Fibroblast of mammary gland (primary cell): ENCODE data around the gene IGSF21.

Experiments used
- DNase-seq: peaks from one replicate; pipeline ENCODE4 v3.0.0-alpha.2; 2010; ENCODE audit warnings: low read depth
- H3K4me3 ChIP-seq: 2 replicates; pipeline ENCODE4 v1.5.1; 2011; ENCODE audit warnings: low read depth, mild to moderate bottlenecking, low read length, moderate library complexity; ENCODE audit not compliant: control insufficient read depth
- TF ChIP-seq, protein P1 (sequence below): conservative IDR thresholded peaks from 2 replicates; pipeline ENCODE4 v1.5.1; 2011; ENCODE audit warnings: low read depth, low read length, inconsistent platforms; ENCODE audit not compliant: control insufficient read depth, insufficient read depth

IGSF21 gene

DNA sequence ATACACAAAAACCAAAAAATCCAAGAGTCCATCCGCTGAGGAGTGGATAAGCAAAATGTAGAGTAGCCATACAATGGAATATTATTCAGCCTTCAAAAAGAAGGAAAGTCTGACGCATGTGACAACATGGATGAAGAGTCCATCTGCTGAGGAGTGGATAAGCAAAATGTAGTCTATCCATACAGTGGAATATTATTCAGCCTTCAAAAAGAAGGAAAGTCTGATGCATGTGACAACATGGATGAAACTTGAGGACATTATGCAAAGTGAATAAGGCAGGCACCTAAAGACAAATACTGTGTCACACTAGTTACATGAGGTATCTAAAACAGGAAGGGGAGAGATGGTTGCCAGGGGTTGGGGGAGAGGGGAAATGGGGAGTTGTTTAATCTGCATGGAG, 14.0 kb upstream of the IGSF21 start:
- no peak overlapping the region for H3K4me3 ChIP-seq
- TF ChIP-seq, protein P1, sequence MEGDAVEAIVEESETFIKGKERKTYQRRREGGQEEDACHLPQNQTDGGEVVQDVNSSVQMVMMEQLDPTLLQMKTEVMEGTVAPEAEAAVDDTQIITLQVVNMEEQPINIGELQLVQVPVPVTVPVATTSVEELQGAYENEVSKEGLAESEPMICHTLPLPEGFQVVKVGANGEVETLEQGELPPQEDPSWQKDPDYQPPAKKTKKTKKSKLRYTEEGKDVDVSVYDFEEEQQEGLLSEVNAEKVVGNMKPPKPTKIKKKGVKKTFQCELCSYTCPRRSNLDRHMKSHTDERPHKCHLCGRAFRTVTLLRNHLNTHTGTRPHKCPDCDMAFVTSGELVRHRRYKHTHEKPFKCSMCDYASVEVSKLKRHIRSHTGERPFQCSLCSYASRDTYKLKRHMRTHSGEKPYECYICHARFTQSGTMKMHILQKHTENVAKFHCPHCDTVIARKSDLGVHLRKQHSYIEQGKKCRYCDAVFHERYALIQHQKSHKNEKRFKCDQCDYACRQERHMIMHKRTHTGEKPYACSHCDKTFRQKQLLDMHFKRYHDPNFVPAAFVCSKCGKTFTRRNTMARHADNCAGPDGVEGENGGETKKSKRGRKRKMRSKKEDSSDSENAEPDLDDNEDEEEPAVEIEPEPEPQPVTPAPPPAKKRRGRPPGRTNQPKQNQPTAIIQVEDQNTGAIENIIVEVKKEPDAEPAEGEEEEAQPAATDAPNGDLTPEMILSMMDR = no peak
- DNase-seq = no peak

DNA sequence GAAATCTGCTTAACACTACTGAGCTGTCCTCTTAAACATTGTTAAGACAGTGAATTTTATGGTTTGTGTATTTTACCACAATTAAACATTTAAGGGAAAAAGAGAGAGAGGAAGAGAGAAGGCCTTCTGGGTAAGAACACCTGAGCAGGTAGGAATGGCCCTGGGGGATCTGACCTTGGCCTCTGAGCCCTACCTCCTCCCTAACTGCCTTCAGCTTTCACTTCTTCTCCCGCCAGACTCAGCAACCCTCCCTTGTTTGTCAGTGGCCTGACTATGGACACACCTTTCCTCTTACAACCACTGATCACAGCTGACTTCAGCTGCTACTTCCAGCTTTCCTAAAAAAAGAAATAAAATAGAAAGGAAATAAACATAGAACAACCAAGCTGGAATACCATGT, 13.5 kb upstream of the IGSF21 start:
- no peak overlapping the region for H3K4me3 ChIP-seq
- TF ChIP-seq, protein P1 = no peak
- no peak for DNase-seq

DNA sequence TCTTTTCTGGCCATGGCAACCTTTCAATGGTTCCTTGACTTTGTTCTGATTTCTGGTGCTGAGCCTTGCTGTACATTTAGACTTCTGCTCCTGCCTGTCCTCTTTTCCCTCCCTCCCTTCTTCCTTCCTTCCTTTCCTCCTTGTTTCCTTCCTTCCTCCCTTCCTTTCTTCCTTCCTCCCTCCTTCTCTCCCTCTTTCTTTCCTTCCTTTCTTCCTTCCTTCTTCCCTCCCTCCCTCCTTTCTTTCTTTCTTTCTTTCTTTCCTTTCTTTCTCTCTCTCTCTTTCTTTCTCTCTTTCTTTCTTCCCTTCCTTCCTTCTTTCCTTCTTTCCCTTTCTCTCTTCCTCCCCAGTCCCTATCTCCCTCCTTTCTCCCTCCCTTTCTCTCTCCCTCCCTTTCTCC, 10.4 kb upstream of the IGSF21 start:
- no peak for DNase-seq
- no peak overlapping the region for H3K4me3 ChIP-seq
- TF ChIP-seq, protein P1 = no peak

DNA sequence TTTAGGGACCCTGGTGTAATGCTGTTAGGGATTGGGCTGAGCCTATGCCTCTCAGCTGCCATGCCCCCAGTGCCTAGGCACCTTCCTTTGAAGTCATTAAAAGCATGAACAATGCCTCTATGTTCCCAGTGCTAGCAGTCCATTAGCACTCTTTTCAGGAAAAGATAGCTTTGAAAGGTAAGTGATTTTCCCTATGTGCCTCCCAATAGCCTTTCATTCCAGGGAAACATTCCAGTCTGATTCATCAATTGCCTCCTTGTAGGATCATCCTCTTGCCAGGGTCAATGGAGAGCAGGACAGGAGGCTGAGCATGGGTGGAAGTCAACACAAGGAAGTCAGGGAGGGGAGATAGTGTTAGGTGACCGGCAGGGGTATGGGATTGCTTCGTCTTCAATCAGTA, 8.6 kb upstream of the IGSF21 start:
- TF ChIP-seq, protein P1 = no peak
- DNase-seq = no peak
- no peak overlapping the region for H3K4me3 ChIP-seq

DNA sequence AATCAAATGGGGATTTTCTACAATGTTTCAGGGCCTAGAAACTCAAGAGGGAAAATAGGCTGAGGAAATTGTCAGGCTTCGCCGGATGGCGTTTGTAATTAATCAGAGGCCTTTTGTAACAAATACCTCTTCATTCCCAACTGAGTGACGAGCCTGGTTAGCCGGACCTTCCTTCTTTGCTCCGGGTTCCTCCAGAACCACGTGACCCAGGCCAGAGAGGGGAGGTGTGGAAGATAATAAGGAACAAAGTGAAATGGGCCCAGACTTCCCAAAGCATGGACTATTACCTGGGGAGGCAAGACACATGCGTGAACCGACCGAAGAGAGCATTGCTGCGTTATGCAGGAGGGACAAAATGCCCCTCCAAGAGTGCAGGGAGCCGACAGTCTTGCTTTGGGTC, 7.5 kb upstream of the IGSF21 start:
- no peak for DNase-seq
- TF ChIP-seq, protein P1 = no peak

GRCh38 chr1:18100491-18101063, 7.0 kb upstream of the IGSF21 start:
- H3K4me3 ChIP-seq = no peak overlapping the region
- TF ChIP-seq, protein P1 = peak; percentile 76
- DNase-seq = peak; percentile 61

More for the DNA sequence above, 7.5 kb upstream of the IGSF21 start:
- no peak overlapping the region for H3K4me3 ChIP-seq

DNA sequence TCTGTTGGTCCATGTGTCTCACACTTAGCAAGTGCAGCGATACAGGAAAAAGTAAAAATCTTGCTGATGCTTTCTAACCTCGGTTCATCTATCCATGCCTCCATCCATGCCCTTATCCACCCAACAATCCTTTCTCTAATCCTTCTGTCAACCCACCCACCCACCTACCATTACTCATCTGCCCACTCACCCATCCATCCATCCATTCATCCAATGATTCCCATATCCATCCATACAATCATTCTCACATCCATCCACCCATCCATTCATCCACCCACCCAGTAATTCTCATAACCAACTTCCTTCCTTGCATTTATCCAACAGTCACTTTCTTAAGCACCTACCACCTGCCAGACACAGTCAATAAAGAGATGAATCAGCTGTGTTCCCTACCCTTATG, 6.1 kb upstream of the IGSF21 start:
- no peak overlapping the region for H3K4me3 ChIP-seq
- TF ChIP-seq, protein P1 = no peak
- DNase-seq = no peak
